HUES6 (cell line): Measurements from ENCODE around the gene MICB.

Experiments used
- H3K27ac ChIP-seq: 2 replicates; pipeline ENCODE4 v1.7.0; 2013; ENCODE audit warnings: low read depth, mild to moderate bottlenecking, low read length, inconsistent platforms
- H3K27me3 ChIP-seq: 2 replicates; pipeline ENCODE4 v1.6.1; 2013; ENCODE audit warnings: low read length; ENCODE audit not compliant: control insufficient read depth, insufficient read depth
- H3K36me3 ChIP-seq: 2 replicates; pipeline ENCODE4 v1.6.1; 2013; ENCODE audit warnings: low read length; ENCODE audit not compliant: control insufficient read depth, insufficient read depth
- H3K4me1 ChIP-seq: 2 replicates; pipeline ENCODE4 v1.6.1; 2013; ENCODE audit warnings: low read length; ENCODE audit not compliant: control insufficient read depth, insufficient read depth
- H3K4me3 ChIP-seq: 2 replicates; pipeline ENCODE4 v1.5.1; 2013; ENCODE audit warnings: low read depth, low read length
- H3K9ac ChIP-seq: one replicate; pipeline ENCODE4 v1.6.1; 2013; ENCODE audit warnings: mild to moderate bottlenecking, low read length
- H3K9me3 ChIP-seq: 2 replicates; pipeline ENCODE4 v1.6.1; 2013; ENCODE audit warnings: low read depth, low read length; ENCODE audit not compliant: control insufficient read depth, insufficient read depth

Gene MICB

GRCh38 chr6:31465185-31465536 lies 32.8 kb upstream of the MICB start:
- Histone ChIP-seq H3K9me3 (no peaks in the 10 kb centered on the region), H3K4me1 (peaks cover 7% of the 10 kb centered on the region), H3K4me3 (no peak overlapping the region), H3K9ac (no peak overlapping the region), H3K36me3 (no peaks in the 10 kb centered on the region), H3K27me3 (peaks cover 27% of the 10 kb centered on the region), H3K27ac (no peak overlapping the region)

GRCh38 chr6:31465718-31466117 lies 32.2 kb upstream of the MICB start:
- H3K27me3 ChIP-seq: peaks cover 28% of the 10 kb centered on the region
- no peak overlapping the region for H3K9ac ChIP-seq
- peaks cover 7% of the 10 kb centered on the region for H3K4me1 ChIP-seq
- H3K9me3 ChIP-seq: no peaks in the 10 kb centered on the region
- no peaks in the 10 kb centered on the region for H3K36me3 ChIP-seq
- no peak overlapping the region for H3K4me3 ChIP-seq
- no peak overlapping the region for H3K27ac ChIP-seq

GRCh38 chr6:31466466-31466865 lies 31.5 kb upstream of the MICB start:
- peaks cover 7% of the 10 kb centered on the region for H3K4me1 ChIP-seq
- H3K9me3 ChIP-seq: no peaks in the 10 kb centered on the region
- no peak overlapping the region for H3K27ac ChIP-seq
- peaks cover 32% of the 10 kb centered on the region for H3K27me3 ChIP-seq
- H3K36me3 ChIP-seq: no peaks in the 10 kb centered on the region
- no peak overlapping the region for H3K4me3 ChIP-seq
- H3K9ac ChIP-seq: no peak overlapping the region

GRCh38 chr6:31467151-31467550 lies 30.8 kb upstream of the MICB start:
- no peak overlapping the region for H3K4me3 ChIP-seq
- H3K27me3 ChIP-seq: peaks cover 26% of the 10 kb centered on the region
- no peak overlapping the region for H3K9ac ChIP-seq
- H3K27ac ChIP-seq: no peak overlapping the region
- peaks cover 6% of the 10 kb centered on the region for H3K4me1 ChIP-seq
- no peaks in the 10 kb centered on the region for H3K9me3 ChIP-seq
- no peaks in the 10 kb centered on the region for H3K36me3 ChIP-seq

GRCh38 chr6:31468311-31468710 lies 29.6 kb upstream of the MICB start:
- H3K9me3 ChIP-seq: no peaks in the 10 kb centered on the region
- no peaks in the 10 kb centered on the region for H3K36me3 ChIP-seq
- peaks cover 21% of the 10 kb centered on the region for H3K27me3 ChIP-seq

GRCh38 chr6:31470801-31471200 lies 27.1 kb upstream of the MICB start:
- no peaks in the 10 kb centered on the region for H3K9me3 ChIP-seq
- H3K4me3 ChIP-seq: no peak overlapping the region
- no peak overlapping the region for H3K9ac ChIP-seq
- no peaks in the 10 kb centered on the region for H3K4me1 ChIP-seq
- H3K36me3 ChIP-seq: no peaks in the 10 kb centered on the region
- peaks cover 13% of the 10 kb centered on the region for H3K27me3 ChIP-seq
- no peak overlapping the region for H3K27ac ChIP-seq

More at GRCh38 chr6:31468311-31468710, 29.6 kb upstream of the MICB start:
- no peaks in the 10 kb centered on the region for H3K4me1 ChIP-seq
- H3K27ac ChIP-seq: no peak overlapping the region
- no peak overlapping the region for H3K4me3 ChIP-seq
- no peak overlapping the region for H3K9ac ChIP-seq

GRCh38 chr6:31471711-31472110 lies 26.2 kb upstream of the MICB start:
- H3K27ac ChIP-seq: no peak overlapping the region
- H3K4me3 ChIP-seq: no peak overlapping the region
- no peak overlapping the region for H3K9ac ChIP-seq
- H3K36me3 ChIP-seq: no peaks in the 10 kb centered on the region
- peaks cover 13% of the 10 kb centered on the region for H3K27me3 ChIP-seq
- H3K9me3 ChIP-seq: no peaks in the 10 kb centered on the region
- H3K4me1 ChIP-seq: peaks cover 3% of the 10 kb centered on the region; the same call in 1 of the 2 replicates

- Histone ChIP-seq H3K36me3 (no peaks in the 10 kb centered on the region), H3K4me1 (peaks cover 3% of the 10 kb centered on the region; the same call in 1 of the 2 replicates), H3K9me3 (no peaks in the 10 kb centered on the region), H3K4me3 (no peak overlapping the region), H3K27me3 (peaks cover 13% of the 10 kb centered on the region), H3K9ac (no peak overlapping the region), H3K27ac (no peak overlapping the region)
Measured at GRCh38 chr6:31472259-31472658, 25.7 kb upstream of the MICB start.

GRCh38 chr6:31473244-31473643 lies 24.7 kb upstream of the MICB start:
- Histone ChIP-seq H3K27me3 (peaks cover 13% of the 10 kb centered on the region), H3K27ac (no peak overlapping the region), H3K4me1 (peaks cover 3% of the 10 kb centered on the region; the same call in 1 of the 2 replicates)

GRCh38 chr6:31473780-31474761 lies 23.9 kb upstream of the MICB start:
- H3K27ac ChIP-seq: no peak overlapping the region
- no peak overlapping the region for H3K9ac ChIP-seq
- no peaks in the 10 kb centered on the region for H3K36me3 ChIP-seq
- H3K4me1 ChIP-seq: peaks cover 3% of the 10 kb centered on the region; the same call in 1 of the 2 replicates
- no peaks in the 10 kb centered on the region for H3K9me3 ChIP-seq
- peaks cover 12% of the 10 kb centered on the region for H3K27me3 ChIP-seq
- no peak overlapping the region for H3K4me3 ChIP-seq

More at GRCh38 chr6:31473244-31473643, 24.7 kb upstream of the MICB start:
- H3K4me3 ChIP-seq: no peak overlapping the region
- no peak overlapping the region for H3K9ac ChIP-seq
- H3K9me3 ChIP-seq: no peaks in the 10 kb centered on the region
- H3K36me3 ChIP-seq: no peaks in the 10 kb centered on the region

- Histone ChIP-seq H3K9ac (no peak overlapping the region), H3K9me3 (no peaks in the 10 kb centered on the region), H3K27ac (no peak overlapping the region), H3K36me3 (no peaks in the 10 kb centered on the region), H3K4me3 (no peak overlapping the region), H3K4me1 (peaks cover 3% of the 10 kb centered on the region; the same call in 1 of the 2 replicates), H3K27me3 (peaks cover 7% of the 10 kb centered on the region; the same call in 1 of the 2 replicates)
Measured at GRCh38 chr6:31474871-31475286, 23.1 kb upstream of the MICB start.
